ENCODE data around the gene AIP. TPM values are rescaled to one million over a fixed set of nuclear protein-coding genes. Genes with fewer than 3 reads are reported as not detected.

AIP gene
- total and polyA plus RNA-seq, 2 donors (not counting 1 experiment from before 2014, with no cell fraction given): 127 to 205 TPM

DNA sequence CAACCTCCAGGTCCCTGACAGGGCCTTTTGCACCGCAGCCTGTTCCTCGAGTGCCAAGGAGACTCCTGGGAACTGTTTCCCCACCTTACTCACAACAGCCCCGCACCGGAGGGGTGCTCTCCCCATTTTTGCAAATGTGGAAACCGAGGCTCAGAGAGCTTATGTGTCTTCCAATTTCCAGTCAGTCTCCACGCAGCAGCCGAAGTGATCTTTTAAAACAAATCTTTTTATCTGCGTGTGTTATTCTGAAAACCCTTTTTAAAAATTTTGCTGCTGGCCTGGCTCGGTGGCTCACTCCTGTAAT, 13.4 kb upstream of the AIP start:
- DNase-seq (no peak), ATAC-seq (ENCODE audit: low read depth) (no peak)
- Histone ChIP-seq H2AFZ (ENCODE audit: insufficient read depth, low read depth, low read length, poor library complexity, severe bottlenecking) (peak overlapping the region; percentile 78), H4K20me1 (ENCODE audit: control insufficient read depth, insufficient read depth, low read length, poor library complexity, severe bottlenecking) (peaks cover 10% of the 10 kb centered on the region), H3K4me3 (ENCODE audit: control extremely low read depth in 1 of 5, extremely low read depth in 1 of 5, insufficient read depth in 1 of 5, low read depth in 2 of 5, low read length in 4 of 5) (peak overlapping the region; percentile 58 to 69 (median 61)), H3K27me3 (replicated peaks in 1 of 4; ENCODE audit: control extremely low read depth in 1 of 4, control insufficient read depth in 3 of 4, insufficient read depth in 4 of 4, low read length in 3 of 4) (no peaks in the 10 kb centered on the region), H3K9me3 (ENCODE audit: control extremely low read depth in 1 of 3, control insufficient read depth in 2 of 3, insufficient read depth in 1 of 3, low read length in 2 of 3) (no peaks in the 10 kb centered on the region), H3K4me1 (ENCODE audit: control insufficient read depth in 2 of 2, insufficient read depth in 2 of 2, low read length in 2 of 2) (peaks cover 28 to 52% of the 10 kb centered on the region in 2 donors), H3K27ac (ENCODE audit: low read length in 2 of 2) (peak overlapping the region; percentile 73 to 78), H3K9ac (ENCODE audit: low read length) (peak overlapping the region; percentile 65), H3K4me2 (replicated peaks; ENCODE audit: low read depth, low read length, poor library complexity, severe bottlenecking) (peak overlapping the region; percentile 98), H3K79me2 (ENCODE audit: control insufficient read depth, insufficient read depth, low read length) (peaks cover 40% of the 10 kb centered on the region), H3K36me3 (replicated peaks in 1 of 2; ENCODE audit: control extremely low read depth in 1 of 2, control insufficient read depth in 1 of 2, extremely low read depth in 1 of 2, insufficient read depth in 2 of 2, low read length in 1 of 2) (peaks cover 2 to 9% of the 10 kb centered on the region in 2 experiments)
- 21% methylated on average over 9 of the region's 9 CpGs for WGBS (ENCODE audit: insufficient coverage)
- H3K4me1 Mint-ChIP-seq: peaks cover 46% of the 10 kb centered on the region
- H3K27me3 Mint-ChIP-seq: no peaks in the 10 kb centered on the region
- ChIA-PET POLR2A (interaction anchor here (1.0 to 10.4 kb wide), 10 partner anchors 10 to 66 kb away, joined by 3 to 215 read pairs (median 24); partner anchors contain the start of genes AIP, CORO1B, PPP1CA and PTPRCAP), CTCF (interaction anchor here (0.6 to 6.7 kb wide), 15 partner anchors 10 to 127 kb away, joined by 3 to 64 read pairs (median 5); partner anchors contain the start of genes CDK2AP2, CORO1B, PITPNM1 and PPP1CA)
- intact Hi-C loops (cut with micrococcal nuclease): loop anchor here (1.0 kb wide), 8 partner anchors 14 to 115 kb away; partner anchors contain the start of genes AIP, PPP1CA, PTPRCAP and RAD9A
- H3K4me3 Mint-ChIP-seq: peak overlapping the region; percentile 95
- H3K9me3 Mint-ChIP-seq (ENCODE audit: insufficient read depth): no peaks in the 10 kb centered on the region
- TF ChIP-seq, protein P1, sequence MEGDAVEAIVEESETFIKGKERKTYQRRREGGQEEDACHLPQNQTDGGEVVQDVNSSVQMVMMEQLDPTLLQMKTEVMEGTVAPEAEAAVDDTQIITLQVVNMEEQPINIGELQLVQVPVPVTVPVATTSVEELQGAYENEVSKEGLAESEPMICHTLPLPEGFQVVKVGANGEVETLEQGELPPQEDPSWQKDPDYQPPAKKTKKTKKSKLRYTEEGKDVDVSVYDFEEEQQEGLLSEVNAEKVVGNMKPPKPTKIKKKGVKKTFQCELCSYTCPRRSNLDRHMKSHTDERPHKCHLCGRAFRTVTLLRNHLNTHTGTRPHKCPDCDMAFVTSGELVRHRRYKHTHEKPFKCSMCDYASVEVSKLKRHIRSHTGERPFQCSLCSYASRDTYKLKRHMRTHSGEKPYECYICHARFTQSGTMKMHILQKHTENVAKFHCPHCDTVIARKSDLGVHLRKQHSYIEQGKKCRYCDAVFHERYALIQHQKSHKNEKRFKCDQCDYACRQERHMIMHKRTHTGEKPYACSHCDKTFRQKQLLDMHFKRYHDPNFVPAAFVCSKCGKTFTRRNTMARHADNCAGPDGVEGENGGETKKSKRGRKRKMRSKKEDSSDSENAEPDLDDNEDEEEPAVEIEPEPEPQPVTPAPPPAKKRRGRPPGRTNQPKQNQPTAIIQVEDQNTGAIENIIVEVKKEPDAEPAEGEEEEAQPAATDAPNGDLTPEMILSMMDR (IDR thresholded peaks at IDR 0.05): no peak
- TF ChIP-seq EZH2 (IDR thresholded peaks at IDR 0.05; ENCODE audit: borderline replicate concordance, insufficient read depth, low read depth, low read length, poor library complexity, severe bottlenecking): no peak
- H3K27ac Mint-ChIP-seq: peak overlapping the region; percentile 89

DNA sequence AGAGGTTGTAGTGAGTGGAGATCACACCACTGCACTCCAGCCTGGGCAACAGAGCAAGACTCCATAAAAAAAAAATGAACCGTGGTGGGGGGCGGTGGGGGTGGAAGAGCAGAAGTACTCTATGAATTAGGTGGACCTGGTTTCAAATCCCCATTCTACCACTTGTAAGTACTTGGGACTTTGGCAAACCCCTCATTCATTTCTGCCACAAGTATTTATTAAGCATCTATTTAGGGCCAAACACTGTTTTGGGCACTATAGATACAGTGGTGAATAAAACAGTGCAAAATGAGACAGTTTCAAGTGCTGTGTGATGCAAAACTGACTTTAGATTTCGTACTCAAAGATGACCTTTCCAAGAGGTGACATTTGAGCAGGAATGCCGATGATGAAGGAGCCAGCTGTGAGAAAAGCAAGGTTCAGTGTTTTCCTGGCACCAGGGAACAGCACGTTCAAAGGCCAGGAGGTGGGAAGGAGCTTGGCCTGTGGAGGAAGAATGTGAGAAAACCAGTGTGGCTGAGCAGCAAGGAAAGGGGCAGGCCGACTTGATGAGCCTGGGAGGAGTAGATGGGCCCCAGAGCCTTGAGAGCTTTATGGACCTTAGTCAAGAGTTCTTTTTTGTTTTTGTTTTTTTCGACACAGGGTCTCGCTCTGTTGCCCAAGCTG, 12.4 kb upstream of the AIP start:
- Mint-ChIP-seq H3K4me3 (peak overlapping the region; percentile 60), H3K9me3 (ENCODE audit: insufficient read depth) (no peaks in the 10 kb centered on the region), H3K27ac (peak overlapping the region; percentile 56), H3K27me3 (no peaks in the 10 kb centered on the region), H3K4me1 (peaks cover 36% of the 10 kb centered on the region)
- intact Hi-C loops (cut with micrococcal nuclease): no loop called here
- CTCF ChIA-PET: interaction anchor here (0.6 to 6.7 kb wide), 13 partner anchors 11 to 113 kb away, joined by 3 to 64 read pairs (median 3); partner anchors contain the start of genes PITPNM1, PPP1CA, PTPRCAP and RAD9A
- POLR2A ChIA-PET: interaction anchor here (0.6 to 10.4 kb wide), 9 partner anchors 12 to 84 kb away, joined by 3 to 215 read pairs (median 12); partner anchors contain the start of genes AIP, CORO1B, PPP1CA and PTPRCAP
- peaks cover 10% of the 10 kb centered on the region for H4K20me1 ChIP-seq (ENCODE audit: control insufficient read depth, insufficient read depth, low read length, poor library complexity, severe bottlenecking)
- no peak overlapping the region for H3K9ac ChIP-seq (ENCODE audit: low read length)
- no peak overlapping the region for H3K27ac ChIP-seq (ENCODE audit: low read length in 2 of 2)
- no peak for TF ChIP-seq EZH2 (IDR thresholded peaks at IDR 0.05; ENCODE audit: borderline replicate concordance, insufficient read depth, low read depth, low read length, poor library complexity, severe bottlenecking)
- TF ChIP-seq, protein P1 (IDR thresholded peaks at IDR 0.05): no peak
- ATAC-seq (ENCODE audit: low read depth): no peak
- H3K4me2 ChIP-seq (replicated peaks; ENCODE audit: low read depth, low read length, poor library complexity, severe bottlenecking): no peak overlapping the region
- no peaks in the 10 kb centered on the region for H3K27me3 ChIP-seq (replicated peaks in 1 of 4; ENCODE audit: control extremely low read depth in 1 of 4, control insufficient read depth in 3 of 4, insufficient read depth in 4 of 4, low read length in 3 of 4)
- H3K79me2 ChIP-seq (ENCODE audit: control insufficient read depth, insufficient read depth, low read length): peaks cover 32% of the 10 kb centered on the region
- no peak for DNase-seq
- 84% methylated on average over 4 of the region's 8 CpGs for WGBS (ENCODE audit: insufficient coverage)
- peaks cover 2 to 9% of the 10 kb centered on the region in 2 experiments for H3K36me3 ChIP-seq (replicated peaks in 1 of 2; ENCODE audit: control extremely low read depth in 1 of 2, control insufficient read depth in 1 of 2, extremely low read depth in 1 of 2, insufficient read depth in 2 of 2, low read length in 1 of 2)
- H2AFZ ChIP-seq (ENCODE audit: insufficient read depth, low read depth, low read length, poor library complexity, severe bottlenecking): no peak overlapping the region
- H3K4me1 ChIP-seq (ENCODE audit: control insufficient read depth in 2 of 2, insufficient read depth in 2 of 2, low read length in 2 of 2): peaks cover 23 to 44% of the 10 kb centered on the region in 2 donors
- H3K9me3 ChIP-seq (ENCODE audit: control extremely low read depth in 1 of 3, control insufficient read depth in 2 of 3, insufficient read depth in 1 of 3, low read length in 2 of 3): no peaks in the 10 kb centered on the region
- no peak overlapping the region for H3K4me3 ChIP-seq (ENCODE audit: control extremely low read depth in 1 of 5, extremely low read depth in 1 of 5, insufficient read depth in 1 of 5, low read depth in 2 of 5, low read length in 4 of 5)
